OCI-LY7 (cell line): ENCODE results near the gene NIM1K. TPM values are rescaled to one million over a fixed set of nuclear protein-coding genes. Genes with fewer than 3 reads are reported as not detected.
A peak's percentile ranks its signal among the peaks of the same experiment; 100 is the strongest.

ENCODE experiments used
- Bru-seq: library from RNA; stranded (reverse); fragments of 400-500 nt; gene quantifications from one replicate; lab custom pipeline; 2021; lab: Mats Ljungman, UMichigan
- BruChase-seq, 2 experiments: library from RNA; stranded (reverse); fragments of 400-500 nt; gene quantifications; one replicate each; lab custom pipeline; 2021; lab: Mats Ljungman, UMichigan
- BruUV-seq: library from RNA; stranded (reverse); fragments of 400-500 nt; replicated peaks from 2 replicates; lab custom pipeline; 2021; lab: Mats Ljungman, UMichigan
- CTCF ChIA-PET: fragments of 300-600 bp; sonication (Branson Sonifier 250); formaldehyde crosslinking; loops from one replicate; lab custom pipeline; 2022; ENCODE audit warnings: antibody characterized with exemption; ENCODE audit not compliant: unreplicated experiment; lab: Charles Lee
- POLR2A ChIA-PET: fragments of 300-600 bp; sonication (Branson Sonifier 250); formaldehyde crosslinking; loops from one replicate; lab custom pipeline; 2022; ENCODE audit warnings: antibody characterized with exemption; lab: Charles Lee
- DNase-seq: peaks from one replicate; pipeline ENCODE4 v3.0.0-alpha.2; 2015; ENCODE audit warnings: low spot score
- H2AFZ ChIP-seq: fragments of 200-600 bp; sonication (generic), shearing (Covaris generic); 2 replicates; pipeline ENCODE4 v1.6.1; 2014; ENCODE audit warnings: mild to moderate bottlenecking, antibody characterized with exemption, low read length, moderate library complexity
- H3K27ac ChIP-seq: fragments of 200-600 bp; sonication (generic); 2 replicates; pipeline ENCODE4 v1.5.1; 2014; ENCODE audit warnings: mixed run types, low read depth, mild to moderate bottlenecking, moderate library complexity, low read length, inconsistent platforms; ENCODE audit not compliant: poor library complexity, severe bottlenecking
- H3K36me3 ChIP-seq: fragments of 200-600 bp; sonication (generic); 2 replicates; pipeline ENCODE4 v1.6.1; 2014; ENCODE audit warnings: mild to moderate bottlenecking, antibody characterized with exemption, low read length, moderate library complexity, mixed read lengths; ENCODE audit not compliant: insufficient read depth
- H3K4me1 ChIP-seq: fragments of 200-600 bp; sonication (generic); 2 replicates; pipeline ENCODE4 v1.5.1; 2014; ENCODE audit warnings: mild to moderate bottlenecking, low read length; ENCODE audit not compliant: insufficient read depth, poor library complexity, severe bottlenecking
- H3K4me2 ChIP-seq: fragments of 200-600 bp; sonication (generic); 2 replicates; pipeline ENCODE4 v1.6.1; 2014; ENCODE audit warnings: mild to moderate bottlenecking, low read length
- H3K4me3 ChIP-seq: fragments of 200-600 bp; sonication (generic); 2 replicates; pipeline ENCODE4 v1.5.1; 2014; ENCODE audit warnings: mild to moderate bottlenecking, low read depth, low read length; ENCODE audit not compliant: poor library complexity, severe bottlenecking
- H3K79me2 ChIP-seq: fragments of 200-600 bp; sonication (generic); 2 replicates; pipeline ENCODE4 v1.6.1; 2016; ENCODE audit warnings: low read depth, mild to moderate bottlenecking, low read length, moderate library complexity, mixed read lengths; ENCODE audit not compliant: insufficient read depth
- H3K9me2 ChIP-seq: fragments of 200-600 bp; sonication (generic); 2 replicates; pipeline ENCODE4 v1.6.1; 2016; ENCODE audit warnings: mild to moderate bottlenecking, low read length, mixed read lengths; ENCODE audit not compliant: insufficient read depth
- H3K9me3 ChIP-seq: fragments of 200-600 bp; sonication (generic); 2 replicates; pipeline ENCODE4 v1.6.1; 2014; ENCODE audit warnings: mild to moderate bottlenecking, mixed run types, low read length, mixed read lengths
- H4K20me1 ChIP-seq: fragments of 200-600 bp; sonication (generic); 2 replicates; pipeline ENCODE4 v1.6.1; 2014; ENCODE audit warnings: mild to moderate bottlenecking, antibody characterized with exemption, low read length, moderate library complexity, mixed read lengths; ENCODE audit not compliant: insufficient read depth
- EZH2phosphoT487 ChIP-seq: fragments of 200-600 bp; sonication (generic); IDR thresholded peaks from 2 replicates; pipeline ENCODE4 v1.6.1; 2018; ENCODE audit warnings: low read depth, borderline replicate concordance, mild to moderate bottlenecking, mixed run types, antibody characterized with exemption, low read length, moderate library complexity, mixed read lengths
- intact Hi-C: fragments of 100-400 bp; cut with micrococcal nuclease; formaldehyde crosslinking; loops from one replicate; pipeline ENCODE4 v1.10.0; 2022; ENCODE audit not compliant: unreplicated experiment
- long read RNA-seq: library from polyadenylated mRNA; stranded (forward); transcript quantifications from one replicate; pipeline ENCODE4 v2.0.0, GENCODE V29; 2022
- total RNA-seq, 2 experiments: library from RNA; depleted of rRNA in 1 of 2; stranded (reverse); fragments of >200 nt in 1 of 2; shearing (Covaris generic) in 1 of 2; gene quantifications; 2 replicates each; pipeline ENCODE4 v1.2.3, GENCODE V29; 2014 to 2022
- TF ChIP-seq, protein P1 (sequence below): fragments of 200-600 bp; sonication (generic); conservative IDR thresholded peaks from 2 replicates; pipeline ENCODE4 v1.5.1; 2014; ENCODE audit warnings: mild to moderate bottlenecking, antibody characterized with exemption, low read length, moderate library complexity, mixed read lengths

Gene NIM1K
- total RNA-seq (2014; rRNA removed; shearing (Covaris generic)) (0.10 and 0.41 TPM in 2 replicates), total RNA-seq (2022) (0.68 TPM in 1 of 2 replicates, not detected in the other), Bru-seq, nascent RNA (percentile 25 among the genes with signal in this experiment), BruChase-seq, experiment 1, labeled RNA remaining after a 6-hour chase (percentile 20 among the genes with signal in this experiment), BruChase-seq, experiment 2, labeled RNA remaining after a 2-hour chase (percentile 22 among the genes with signal in this experiment)
- long read RNA-seq: 0 reads

DNA sequence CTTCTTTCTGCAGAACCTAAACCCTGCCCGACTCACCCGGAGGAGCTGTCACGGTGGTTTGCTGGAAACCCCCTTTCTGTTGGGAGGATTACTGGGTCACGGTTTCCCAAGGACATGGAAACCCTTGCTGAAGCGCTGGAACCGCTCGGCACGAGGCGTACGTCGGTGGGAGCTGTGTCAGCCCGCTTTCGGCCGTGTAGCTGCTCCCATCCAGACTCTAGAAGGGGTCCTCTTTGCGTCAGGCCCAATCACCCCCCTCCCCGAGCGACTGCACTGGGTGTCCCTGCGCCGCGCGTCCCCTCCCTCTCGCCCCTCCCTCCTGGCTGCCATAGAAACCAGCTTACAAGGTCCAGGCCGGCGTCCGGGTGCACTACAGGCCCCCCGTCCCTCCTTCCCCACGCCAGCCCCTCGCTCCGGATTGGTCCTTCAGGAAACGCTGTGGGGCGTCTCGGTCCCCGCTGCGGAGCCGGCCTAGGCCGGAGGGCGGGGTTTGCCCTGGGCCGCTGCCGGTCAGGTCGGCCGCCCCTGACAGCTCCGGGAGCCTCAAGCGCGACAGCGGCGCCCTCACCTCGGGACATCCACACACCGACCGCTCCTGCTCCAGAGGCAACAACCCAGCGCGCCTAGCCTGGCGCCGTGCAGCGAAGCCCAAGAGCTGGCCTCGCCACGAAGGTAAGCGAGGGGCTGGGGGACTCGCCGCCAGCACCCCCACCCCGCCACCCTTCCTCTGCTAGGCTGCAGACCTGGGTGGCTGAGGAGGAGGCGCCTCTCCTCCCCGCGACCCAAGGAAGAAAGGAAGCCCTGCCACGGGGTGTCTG, at the start of gene NIM1K:
TSS of gene NIM1K (plus strand) at position 486 of the 818 bp plus-strand sequence. CDS start 53,551 bp downstream, outside the sequence.
- H2AFZ ChIP-seq: no peak within 1 kb of the TSS
- POLR2A ChIA-PET: no interaction called here
- no peaks in the 10 kb centered on the region for H3K4me1 ChIP-seq

DNA sequence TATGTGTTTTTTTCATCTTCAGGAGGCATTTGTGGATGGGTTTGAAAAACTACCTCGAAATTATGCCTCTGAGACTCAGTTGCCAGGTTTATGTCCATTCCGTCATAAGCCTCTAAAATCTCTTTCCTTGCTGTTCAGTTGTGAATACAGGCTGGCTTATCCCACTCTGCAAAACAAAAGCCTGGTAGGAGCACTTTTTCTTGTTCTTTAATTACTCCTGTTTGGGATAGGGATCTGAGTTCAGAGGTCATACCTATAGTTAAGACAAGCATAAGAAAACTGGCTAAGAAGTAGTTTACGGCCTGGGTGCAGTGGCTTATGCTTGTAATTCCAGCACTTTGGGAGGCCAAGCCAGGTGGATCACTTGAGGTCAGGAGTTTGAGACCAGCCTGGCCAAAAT, 47.0 kb upstream of the NIM1K start:
- no peak for DNase-seq
- no peak overlapping the region for H3K4me3 ChIP-seq
- no peaks in the 10 kb centered on the region for H3K9me2 ChIP-seq
- H4K20me1 ChIP-seq: no peaks in the 10 kb centered on the region
- intact Hi-C loops: no loop called here
- H3K27ac ChIP-seq: no peak overlapping the region
- H2AFZ ChIP-seq: no peak overlapping the region
- peaks cover 24% of the 10 kb centered on the region; the same call in 1 of the 2 replicates for H3K79me2 ChIP-seq
- H3K9me3 ChIP-seq: no peaks in the 10 kb centered on the region
- ChIA-PET POLR2A (interaction anchor here (1.5 to 1.6 kb wide), 2 partner anchors 14 to 33 kb away, joined by 4 read pairs; no protein-coding TSS in a partner anchor), CTCF (no interaction called here)
- H3K4me1 ChIP-seq: peaks cover 5% of the 10 kb centered on the region
- no peak for TF ChIP-seq EZH2phosphoT487
- TF ChIP-seq, protein P1, sequence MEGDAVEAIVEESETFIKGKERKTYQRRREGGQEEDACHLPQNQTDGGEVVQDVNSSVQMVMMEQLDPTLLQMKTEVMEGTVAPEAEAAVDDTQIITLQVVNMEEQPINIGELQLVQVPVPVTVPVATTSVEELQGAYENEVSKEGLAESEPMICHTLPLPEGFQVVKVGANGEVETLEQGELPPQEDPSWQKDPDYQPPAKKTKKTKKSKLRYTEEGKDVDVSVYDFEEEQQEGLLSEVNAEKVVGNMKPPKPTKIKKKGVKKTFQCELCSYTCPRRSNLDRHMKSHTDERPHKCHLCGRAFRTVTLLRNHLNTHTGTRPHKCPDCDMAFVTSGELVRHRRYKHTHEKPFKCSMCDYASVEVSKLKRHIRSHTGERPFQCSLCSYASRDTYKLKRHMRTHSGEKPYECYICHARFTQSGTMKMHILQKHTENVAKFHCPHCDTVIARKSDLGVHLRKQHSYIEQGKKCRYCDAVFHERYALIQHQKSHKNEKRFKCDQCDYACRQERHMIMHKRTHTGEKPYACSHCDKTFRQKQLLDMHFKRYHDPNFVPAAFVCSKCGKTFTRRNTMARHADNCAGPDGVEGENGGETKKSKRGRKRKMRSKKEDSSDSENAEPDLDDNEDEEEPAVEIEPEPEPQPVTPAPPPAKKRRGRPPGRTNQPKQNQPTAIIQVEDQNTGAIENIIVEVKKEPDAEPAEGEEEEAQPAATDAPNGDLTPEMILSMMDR: no peak
- no TSS peak for BruUV-seq
- H3K36me3 ChIP-seq: peaks cover 91% of the 10 kb centered on the region
- no peak overlapping the region for H3K4me2 ChIP-seq

More for the DNA sequence above, at the start of gene NIM1K:
- H3K79me2 ChIP-seq: no peaks in the 10 kb centered on the region
- H3K9me2 ChIP-seq: no peaks in the 10 kb centered on the region
- no peaks in the 10 kb centered on the region for H3K9me3 ChIP-seq
- H3K4me3 ChIP-seq: no peak within 1 kb of the TSS
- BruUV-seq: no TSS peak
- TF ChIP-seq EZH2phosphoT487: no peak
- TF ChIP-seq, protein P1: no peak
- intact Hi-C loops: no loop called here
- CTCF ChIA-PET: interaction anchor here (0.6 kb wide), 2 partner anchors 419 to 1366 kb away, joined by 3 read pairs; no protein-coding TSS in a partner anchor
- no peaks in the 10 kb centered on the region for H4K20me1 ChIP-seq
- H3K36me3 ChIP-seq: no peaks in the 10 kb centered on the region
- H3K4me2 ChIP-seq: no peak within 1 kb of the TSS; the same call in 1 of the 2 replicates
- DNase-seq: no peak
- no peak within 1 kb of the TSS for H3K27ac ChIP-seq
